C4-2B (cell line): ENCODE results near the gene DOCK9.

ENCODE experiments used
- H3K27ac ChIP-seq: fragments of 450-650 bp; 2 replicates; pipeline ENCODE4 v1.5.1; 2017
- ZFX ChIP-seq: fragments of 450-650 bp; IDR thresholded peaks from 2 replicates; pipeline ENCODE4 v1.6.1; 2017
- TF ChIP-seq, protein P1 (sequence below): fragments of 450-650 bp; conservative IDR thresholded peaks from 2 replicates; pipeline ENCODE4 v1.5.1; 2017; ENCODE audit warnings: mild to moderate bottlenecking

The DOCK9 gene

DNA sequence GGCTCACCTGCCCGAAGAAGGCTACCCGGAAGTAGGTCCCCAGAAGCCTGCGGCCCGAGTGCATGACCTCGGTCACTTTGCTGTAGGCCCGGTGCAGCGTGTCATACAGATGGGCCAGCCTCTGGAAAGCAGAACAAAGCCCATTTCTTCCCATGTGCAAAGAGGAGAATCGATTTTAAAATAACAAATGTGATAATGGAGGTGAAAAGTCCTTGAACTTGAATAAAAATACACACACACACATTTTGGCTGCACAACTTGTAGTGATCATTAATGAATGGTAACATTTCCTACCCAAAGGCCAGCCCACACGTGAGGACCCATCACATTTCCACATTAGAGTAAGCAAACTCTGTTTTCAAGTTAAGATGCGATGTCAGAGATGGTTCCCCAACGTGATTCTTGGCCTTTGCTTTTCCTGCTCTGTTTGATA, 168.5 kb downstream of the DOCK9 start:
- TF ChIP-seq, protein P1, sequence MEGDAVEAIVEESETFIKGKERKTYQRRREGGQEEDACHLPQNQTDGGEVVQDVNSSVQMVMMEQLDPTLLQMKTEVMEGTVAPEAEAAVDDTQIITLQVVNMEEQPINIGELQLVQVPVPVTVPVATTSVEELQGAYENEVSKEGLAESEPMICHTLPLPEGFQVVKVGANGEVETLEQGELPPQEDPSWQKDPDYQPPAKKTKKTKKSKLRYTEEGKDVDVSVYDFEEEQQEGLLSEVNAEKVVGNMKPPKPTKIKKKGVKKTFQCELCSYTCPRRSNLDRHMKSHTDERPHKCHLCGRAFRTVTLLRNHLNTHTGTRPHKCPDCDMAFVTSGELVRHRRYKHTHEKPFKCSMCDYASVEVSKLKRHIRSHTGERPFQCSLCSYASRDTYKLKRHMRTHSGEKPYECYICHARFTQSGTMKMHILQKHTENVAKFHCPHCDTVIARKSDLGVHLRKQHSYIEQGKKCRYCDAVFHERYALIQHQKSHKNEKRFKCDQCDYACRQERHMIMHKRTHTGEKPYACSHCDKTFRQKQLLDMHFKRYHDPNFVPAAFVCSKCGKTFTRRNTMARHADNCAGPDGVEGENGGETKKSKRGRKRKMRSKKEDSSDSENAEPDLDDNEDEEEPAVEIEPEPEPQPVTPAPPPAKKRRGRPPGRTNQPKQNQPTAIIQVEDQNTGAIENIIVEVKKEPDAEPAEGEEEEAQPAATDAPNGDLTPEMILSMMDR = no peak
- no peak for TF ChIP-seq ZFX
- no peak overlapping the region for H3K27ac ChIP-seq

DNA sequence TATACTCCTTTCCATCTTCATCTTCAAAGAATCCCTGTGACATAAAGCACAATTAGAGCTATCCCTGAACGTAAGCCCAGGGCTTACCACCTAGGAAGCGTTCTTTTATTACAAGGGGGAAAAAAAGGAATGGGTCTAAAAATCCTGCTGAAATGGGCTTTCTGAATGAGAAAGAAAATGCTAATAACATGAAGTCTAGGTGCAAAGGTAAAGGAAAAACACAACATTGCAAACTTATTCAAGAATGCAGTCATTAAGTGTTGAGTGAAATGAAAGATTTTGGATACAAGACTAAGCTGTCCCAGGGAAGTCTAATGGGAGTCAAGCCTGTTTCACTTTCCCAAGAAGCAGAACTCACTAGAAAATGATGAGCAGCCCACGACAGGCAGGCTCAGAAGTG, 170.1 kb downstream of the DOCK9 start:
- H3K27ac ChIP-seq = no peak overlapping the region
- TF ChIP-seq, protein P1 = no peak
- TF ChIP-seq ZFX = no peak

DNA sequence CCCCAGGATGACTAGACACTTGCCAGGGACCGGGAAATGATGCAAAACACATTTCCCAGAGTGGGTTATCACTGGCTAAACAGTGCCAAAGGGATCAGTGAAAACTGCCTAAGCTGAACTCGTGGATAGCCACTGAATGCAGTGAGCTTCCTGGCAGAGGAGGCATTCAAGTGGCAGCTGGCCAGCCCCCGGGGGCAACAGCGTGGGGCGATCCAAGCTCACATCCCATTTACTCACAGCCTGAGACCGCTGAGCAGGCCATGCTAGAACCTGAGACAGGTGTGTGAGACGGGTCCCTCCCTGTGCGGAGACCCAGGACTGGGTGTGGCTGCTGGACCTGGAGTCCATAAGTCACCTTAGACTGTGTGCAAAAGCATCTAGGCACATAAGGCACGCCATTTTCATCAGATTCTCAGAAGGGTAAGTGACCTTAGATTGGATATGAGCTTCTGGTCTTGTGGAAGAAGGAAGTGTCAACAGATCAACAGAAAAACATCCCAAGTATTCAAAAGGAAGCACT, 173.5 kb downstream of the DOCK9 start:
- TF ChIP-seq ZFX = no peak
- TF ChIP-seq, protein P1 = no peak
- H3K27ac ChIP-seq = no peak overlapping the region

DNA sequence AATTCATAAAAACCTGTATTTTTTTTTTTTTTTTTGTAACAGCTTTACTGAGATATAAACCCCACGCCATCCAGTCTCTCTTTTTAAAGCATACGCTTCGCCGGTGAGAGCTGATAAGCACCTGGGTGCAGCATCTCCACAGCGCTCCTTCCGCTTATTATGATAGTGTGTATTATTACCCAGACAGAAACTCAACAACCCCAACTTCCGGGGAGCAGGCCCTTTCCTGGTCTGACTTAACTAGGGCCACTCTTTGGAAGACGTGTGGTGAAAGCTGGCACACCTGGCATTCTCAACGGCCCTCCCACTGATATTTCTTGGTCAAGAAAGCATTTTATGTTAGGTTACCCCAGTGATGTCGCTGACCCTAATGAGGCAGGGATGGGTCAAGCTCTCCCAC, 173.9 kb downstream of the DOCK9 start:
- TF ChIP-seq ZFX = no peak
- TF ChIP-seq, protein P1 = no peak
- H3K27ac ChIP-seq = no peak overlapping the region

DNA sequence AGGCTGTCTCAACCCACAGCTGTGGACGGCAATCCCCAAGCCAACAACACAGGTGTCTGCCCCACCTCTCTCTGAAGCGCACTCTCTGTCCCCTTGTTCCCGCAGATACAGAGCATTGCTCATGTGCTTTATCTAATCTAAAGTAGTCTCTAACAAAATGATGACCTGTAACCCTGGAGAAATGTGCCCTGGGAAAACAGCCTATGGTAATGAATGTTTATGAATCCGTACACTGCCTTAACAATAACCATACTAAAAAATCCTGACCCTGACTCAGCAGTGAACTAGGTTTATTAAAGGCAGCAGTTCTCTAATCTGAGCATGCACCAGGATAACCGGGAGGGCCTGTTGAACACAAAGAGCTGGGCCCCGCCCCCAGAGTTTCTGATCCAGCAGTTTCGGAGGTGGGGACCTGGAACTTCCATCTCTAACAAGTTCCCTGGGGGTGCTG, 174.7 kb downstream of the DOCK9 start:
- no peak for TF ChIP-seq ZFX
- TF ChIP-seq, protein P1 = no peak

DNA sequence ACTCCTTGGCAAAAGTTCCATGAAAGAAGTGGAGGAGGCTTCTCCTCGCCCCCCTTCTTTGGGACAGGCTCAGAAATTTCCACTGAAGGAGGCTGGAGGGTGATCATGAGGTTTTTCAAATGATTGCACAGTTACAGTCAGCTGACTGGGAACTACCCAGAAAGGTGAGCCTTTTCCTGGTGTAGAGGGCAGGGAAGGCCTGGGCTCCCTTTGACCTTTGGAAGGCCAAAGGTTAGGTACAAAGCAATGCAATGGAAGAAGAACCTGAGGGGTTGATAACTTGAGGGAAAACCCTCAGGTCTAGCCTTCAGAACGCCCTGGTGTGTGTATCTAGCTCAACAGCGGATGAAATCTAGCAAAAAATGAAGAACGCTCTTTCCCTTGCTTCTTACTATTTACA, 175.3 kb downstream of the DOCK9 start:
- H3K27ac ChIP-seq = no peak overlapping the region
- no peak for TF ChIP-seq ZFX
- TF ChIP-seq, protein P1 = no peak

More for the DNA sequence above, 174.7 kb downstream of the DOCK9 start:
- no peak overlapping the region for H3K27ac ChIP-seq

DNA sequence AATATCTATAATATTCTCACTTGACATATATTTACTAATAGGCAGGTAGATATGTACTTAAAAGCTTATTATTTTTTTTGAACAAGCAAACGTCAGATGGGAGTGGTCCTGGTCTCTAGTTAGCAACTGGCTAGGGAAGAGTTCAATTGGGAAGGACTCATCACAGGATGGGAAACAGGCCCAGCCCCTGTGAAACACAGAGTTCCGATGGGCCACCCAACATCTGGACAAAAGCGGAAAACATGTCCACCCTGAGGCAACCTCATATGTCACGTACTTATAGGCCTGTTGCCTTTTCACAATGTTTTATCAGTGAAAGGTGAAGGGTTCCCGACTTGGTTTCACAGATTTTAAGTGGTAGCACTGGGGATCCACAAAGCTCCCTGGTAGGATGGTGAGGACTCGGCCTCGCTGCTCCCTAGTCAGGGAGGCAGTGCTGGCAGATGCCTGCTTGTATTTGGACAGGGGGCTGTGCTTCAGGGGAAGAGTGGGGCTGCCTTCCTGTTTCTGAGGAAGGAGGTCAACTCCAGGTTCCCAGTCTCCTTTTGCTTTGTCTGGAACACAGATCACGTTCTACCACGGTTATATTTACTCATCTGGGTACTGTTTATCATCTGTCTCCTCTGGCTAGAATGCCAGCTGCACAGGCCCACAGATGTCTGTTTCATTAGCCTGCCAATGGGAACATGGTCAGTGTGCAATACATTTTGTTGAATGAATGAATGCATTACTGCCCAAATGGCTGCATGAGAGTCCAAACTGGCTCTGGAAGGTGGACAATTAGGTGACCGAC, 176.0 kb downstream of the DOCK9 start:
- no peak for TF ChIP-seq ZFX
- TF ChIP-seq, protein P1 = no peak
- no peak overlapping the region for H3K27ac ChIP-seq
